ENCODE measurements around the gene ERICH3. TPM values are rescaled to one million over a fixed set of nuclear protein-coding genes. Genes with fewer than 3 reads are reported as not detected.
"Not testable (repeated sequence)": the region's sequence is repeated elsewhere in the genome, so short reads cannot be mapped to it uniquely, and the experiment has no call there.

ERICH3 gene
- total RNA-seq, 1 experiment from 2014 or later, result 0.07 TPM

DNA sequence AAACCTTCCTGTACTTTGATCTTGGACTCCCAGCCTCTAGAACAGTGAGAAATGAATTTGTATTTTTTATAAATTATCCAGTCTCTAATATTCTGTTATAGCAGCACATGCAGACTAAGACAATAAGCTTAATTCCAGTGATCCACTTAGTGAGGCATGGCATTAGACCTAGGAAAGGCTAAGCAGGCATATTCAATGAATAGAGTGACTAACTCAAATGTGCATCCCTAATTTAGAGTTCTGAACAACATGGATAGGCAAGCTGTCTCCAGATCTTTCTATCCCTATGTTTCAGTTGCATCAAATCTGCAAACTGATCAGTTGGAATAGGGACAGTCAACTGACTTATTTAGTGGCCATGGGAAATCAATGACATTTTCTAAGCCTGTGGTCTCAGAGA, 4.3 kb upstream of the ERICH3 start:
- DNase-seq (ENCODE audit: low spot score), result no peak

DNA sequence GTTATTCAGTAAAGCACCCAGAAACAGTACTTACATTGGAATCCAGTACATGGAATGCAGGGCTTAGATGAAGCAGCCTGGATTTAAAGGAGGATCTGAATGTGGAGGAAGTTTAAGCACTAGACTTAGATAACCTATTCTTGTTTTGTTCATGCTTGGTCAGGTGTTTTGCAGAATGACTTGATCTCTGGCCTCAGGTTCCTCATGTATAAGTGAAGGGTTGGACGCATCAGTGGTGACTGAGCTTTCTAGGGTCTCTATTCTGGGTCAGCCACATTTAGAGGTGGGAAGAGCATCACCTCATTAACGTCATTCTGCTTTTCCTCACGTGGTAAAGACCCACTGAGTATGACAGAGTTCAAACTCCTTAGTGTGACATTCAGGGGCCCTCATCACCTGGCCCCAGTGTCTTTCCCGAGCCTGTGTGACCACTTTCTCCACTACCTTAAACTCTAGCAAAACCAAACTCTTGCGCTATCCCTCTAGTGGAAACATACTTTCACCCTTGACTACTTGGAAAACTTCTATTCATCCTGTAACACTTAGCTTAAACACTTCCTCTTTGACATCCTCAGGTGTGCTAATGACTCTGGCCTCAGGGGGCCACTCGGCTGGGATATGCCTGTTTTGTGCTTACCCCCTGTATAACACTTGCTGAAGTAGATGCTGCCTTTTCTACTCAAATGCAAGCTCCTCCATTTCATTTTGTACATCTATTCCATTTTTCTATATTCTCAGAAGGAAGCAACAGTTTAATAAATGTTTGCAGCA, 871 bp upstream of the ERICH3 start:
- no peak for DNase-seq (ENCODE audit: low spot score)

DNA sequence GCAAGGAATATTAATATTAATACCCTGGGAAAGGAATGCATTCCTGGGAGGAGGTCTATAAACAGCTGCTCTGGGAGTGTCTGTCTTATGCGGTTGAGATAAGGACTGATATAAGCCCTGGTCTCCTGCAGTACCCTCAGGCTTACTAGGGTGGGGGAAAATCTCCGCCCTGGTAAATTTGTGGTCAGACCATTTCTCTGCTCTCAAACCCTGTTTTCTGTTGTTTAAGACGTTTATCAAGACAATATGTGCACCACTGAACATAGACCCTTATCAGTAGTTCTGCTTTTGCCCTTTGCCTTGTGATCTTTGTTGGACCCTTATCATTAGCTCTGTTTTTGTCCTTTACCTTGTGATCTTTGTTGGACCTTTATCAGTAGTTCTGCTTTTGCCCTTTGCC, 2.7 kb downstream of the ERICH3 start:
- not testable (repeated sequence) for DNase-seq (ENCODE audit: low spot score)

DNA sequence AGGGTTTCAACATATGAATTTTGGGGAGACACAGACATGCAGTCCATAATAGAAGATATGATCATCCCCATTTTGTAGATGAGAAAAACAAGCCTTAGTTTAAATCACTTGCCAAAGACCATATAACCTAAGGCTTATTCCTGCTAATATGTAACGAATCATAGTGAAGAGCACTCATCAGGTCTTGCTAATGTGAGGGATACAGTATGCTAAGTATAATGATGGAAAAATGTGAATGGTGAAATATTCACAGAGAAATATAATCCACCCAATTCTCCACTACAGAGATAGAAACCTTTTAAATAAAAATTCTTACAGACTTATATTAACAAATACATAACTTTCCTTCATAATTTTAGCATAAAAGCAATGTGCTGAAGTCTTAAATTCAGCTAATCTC, 18.9 kb downstream of the ERICH3 start:
- DNase-seq (ENCODE audit: low spot score), result no peak

DNA sequence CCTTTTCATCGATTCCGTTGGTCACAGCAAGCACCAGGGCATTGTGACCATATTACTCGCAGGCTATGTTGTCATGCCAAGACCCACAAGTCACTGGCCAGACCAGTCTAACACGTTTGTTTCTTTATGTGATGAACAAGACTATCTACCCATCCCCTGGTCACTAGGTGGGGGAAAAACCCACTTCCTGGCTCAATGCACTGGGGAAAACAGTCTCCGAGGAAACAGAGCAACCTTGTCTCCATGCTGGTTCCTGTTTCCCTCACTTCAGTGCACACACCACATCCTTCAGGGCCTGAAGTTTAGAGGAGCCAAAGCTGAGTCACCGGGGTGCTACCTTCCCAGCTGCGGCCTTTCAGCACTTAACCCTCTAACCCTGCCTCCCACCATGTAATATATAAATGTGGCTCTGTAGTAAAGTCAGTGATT, 20.9 kb downstream of the ERICH3 start:
- DNase-seq (ENCODE audit: low spot score), result peak; percentile 83

DNA sequence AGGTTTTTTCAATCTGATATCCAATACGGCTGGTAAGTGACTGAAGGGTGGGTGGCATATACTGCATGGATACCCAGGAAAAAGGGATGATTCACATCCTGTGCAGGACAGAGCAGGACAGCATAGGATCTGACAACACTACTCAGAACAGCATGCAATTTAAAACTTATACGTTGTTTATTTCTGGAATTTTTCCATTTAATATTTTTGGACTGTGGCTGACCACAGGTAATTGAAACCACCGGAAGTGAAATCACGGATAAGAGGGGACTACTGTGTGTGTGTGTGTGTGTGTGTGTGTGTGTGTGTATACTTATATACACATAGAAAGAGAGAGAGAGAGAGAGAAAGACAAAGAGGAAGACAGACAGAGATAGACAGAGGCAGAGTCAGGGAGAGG, 23.0 kb downstream of the ERICH3 start:
- peak; percentile 46 for DNase-seq (ENCODE audit: low spot score)

DNA sequence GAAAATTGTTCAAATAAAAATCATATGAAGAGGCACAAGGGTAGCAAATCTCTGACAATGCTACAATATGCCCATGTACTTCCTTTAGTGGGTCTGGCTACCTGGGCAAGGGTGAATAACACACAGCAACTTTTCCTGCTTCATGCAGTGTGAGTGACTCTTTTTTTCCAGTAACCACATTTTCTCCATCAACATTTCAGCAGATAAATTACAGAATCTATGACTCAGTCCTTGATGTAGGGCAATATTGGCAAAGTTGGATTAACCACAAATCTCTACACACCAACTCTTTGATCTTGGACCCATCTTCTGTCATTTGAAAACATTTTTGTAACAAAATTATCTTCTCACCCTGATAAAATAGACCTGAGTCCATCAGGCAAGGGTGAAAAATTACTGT, 31.7 kb downstream of the ERICH3 start:
- no peak for DNase-seq (ENCODE audit: low spot score)

DNA sequence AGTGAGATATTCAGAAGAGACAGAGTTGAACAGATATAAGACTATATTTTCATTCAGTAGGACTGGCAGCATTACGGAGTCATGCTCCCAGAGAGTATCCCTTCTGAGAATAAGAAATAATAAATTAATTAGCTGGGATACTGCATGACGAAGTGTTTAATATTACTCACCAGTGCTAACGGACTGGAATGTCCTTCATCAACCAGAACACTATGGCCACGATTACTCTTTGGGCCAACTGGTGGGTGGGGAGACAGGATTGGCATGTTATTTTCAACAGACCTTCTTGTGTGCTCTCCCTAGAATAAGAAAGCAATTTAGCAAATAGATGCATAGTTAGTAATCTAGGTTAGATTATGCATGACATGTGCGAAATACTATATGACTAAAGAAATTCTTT, 32.4 kb downstream of the ERICH3 start:
- DNase-seq (ENCODE audit: low spot score), result no peak

DNA sequence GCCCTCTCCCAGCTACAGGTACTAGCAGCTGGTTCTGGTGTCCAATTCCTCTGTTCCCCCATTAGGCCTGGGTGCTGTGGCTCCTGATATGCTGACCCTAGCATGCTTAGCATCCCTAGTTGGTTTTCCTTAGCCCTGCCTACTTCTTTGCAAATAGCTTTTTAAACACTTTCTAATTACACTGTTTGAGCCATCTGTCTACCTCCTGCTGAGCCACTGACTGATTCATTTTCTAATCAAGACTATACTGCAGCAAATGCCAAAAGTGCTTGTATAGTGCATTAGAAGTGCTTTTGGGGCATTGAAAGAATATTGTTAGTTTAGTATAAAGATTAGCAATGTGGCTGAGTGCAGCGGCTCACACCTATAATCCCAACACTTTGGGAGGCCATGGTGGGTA, 36.3 kb downstream of the ERICH3 start:
- DNase-seq (ENCODE audit: low spot score), result no peak

DNA sequence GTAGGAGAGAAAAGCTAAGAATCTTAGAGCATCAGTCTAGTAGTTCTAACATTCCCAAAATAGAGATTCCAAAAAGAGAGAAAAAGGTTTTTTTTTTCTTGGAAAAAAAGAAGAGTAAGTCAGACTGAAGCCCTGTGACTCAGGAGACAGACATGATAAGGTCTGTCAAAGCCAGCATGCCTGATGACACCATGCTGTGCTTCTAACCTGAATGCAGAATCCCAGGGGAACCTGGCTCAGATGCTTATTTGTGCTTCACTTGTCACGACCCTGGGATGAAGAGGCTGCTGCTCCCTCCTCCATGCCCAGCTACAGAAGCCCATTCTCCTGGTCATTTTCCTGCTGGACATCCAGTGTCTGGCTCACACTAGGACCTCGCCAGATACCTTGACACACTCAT, 44.3 kb downstream of the ERICH3 start:
- no peak for DNase-seq (ENCODE audit: low spot score)

DNA sequence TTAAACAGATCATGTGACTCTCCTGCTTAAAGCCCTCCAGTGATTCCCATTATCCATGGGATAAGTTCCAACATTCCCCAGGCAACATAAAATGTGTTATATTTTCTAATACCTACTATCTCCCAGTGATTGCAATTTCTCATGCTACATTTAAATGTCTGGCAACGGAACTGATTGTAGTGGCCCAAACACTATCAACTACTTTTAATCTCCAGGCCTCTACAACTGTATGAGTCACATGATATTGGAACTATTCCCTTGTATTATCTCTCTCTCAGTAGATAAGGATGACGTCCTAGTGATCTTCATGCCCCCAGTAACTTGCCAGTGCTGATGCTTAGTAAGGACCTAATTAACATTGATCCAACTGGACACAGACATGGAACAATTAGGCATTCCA, 49.9 kb downstream of the ERICH3 start:
- no peak for DNase-seq (ENCODE audit: low spot score)

DNA sequence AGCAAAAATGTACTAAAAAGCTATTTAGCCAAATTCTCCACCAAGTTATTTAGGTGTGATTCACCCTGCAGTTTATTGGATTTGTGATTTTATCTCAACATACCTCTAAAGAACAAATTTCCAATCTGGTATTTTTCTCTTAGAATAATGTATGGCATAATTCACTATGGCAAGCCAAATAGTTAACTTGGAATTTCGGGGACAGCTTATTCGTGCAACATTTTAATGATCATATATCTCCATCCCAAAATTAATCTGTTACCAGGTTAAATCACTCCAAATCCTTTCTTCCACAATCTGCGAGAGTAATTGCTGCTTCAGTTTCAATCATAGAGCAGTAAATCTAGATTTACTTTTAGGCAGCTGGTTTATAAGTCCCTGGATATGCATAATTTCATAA, 53.4 kb downstream of the ERICH3 start:
- no peak for DNase-seq (ENCODE audit: low spot score)

DNA sequence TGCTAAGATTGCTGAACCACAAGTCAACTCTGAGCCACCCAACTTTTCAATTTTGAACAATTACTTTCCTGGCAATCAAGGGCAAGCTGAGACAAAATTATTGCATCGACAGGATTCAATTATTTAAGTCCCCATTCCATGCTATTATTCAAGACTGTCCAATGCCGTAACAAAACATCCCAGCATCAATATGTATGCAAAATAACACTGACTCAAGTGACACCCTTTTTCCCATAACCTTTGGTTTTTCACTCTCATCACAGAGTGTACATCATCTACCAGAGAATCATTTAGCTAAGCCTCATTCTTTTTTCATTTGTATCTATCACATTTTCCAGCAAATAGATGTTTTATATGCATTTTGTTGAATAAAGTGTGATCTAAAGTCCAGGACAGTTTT, 54.6 kb downstream of the ERICH3 start:
- no peak for DNase-seq (ENCODE audit: low spot score)

DNA sequence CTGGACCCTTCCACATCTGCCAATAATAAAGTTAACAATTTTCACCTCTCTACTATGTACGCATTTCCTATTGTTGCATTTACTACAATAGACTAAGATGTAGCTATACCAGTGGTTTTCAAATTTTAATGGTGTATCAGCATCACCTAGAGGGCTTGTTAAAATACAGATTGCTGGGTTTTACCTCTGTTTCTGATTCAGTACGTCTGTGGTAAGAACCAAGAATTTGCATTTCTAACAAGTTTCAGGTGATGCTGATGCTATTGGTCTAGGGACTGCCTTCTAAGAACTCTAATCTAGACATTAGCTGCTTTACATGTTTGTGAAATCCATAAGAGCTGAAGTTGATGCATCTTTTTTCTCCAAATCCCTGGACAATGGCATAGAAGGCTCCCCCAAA, 59.7 kb downstream of the ERICH3 start:
- no peak for DNase-seq (ENCODE audit: low spot score)

DNA sequence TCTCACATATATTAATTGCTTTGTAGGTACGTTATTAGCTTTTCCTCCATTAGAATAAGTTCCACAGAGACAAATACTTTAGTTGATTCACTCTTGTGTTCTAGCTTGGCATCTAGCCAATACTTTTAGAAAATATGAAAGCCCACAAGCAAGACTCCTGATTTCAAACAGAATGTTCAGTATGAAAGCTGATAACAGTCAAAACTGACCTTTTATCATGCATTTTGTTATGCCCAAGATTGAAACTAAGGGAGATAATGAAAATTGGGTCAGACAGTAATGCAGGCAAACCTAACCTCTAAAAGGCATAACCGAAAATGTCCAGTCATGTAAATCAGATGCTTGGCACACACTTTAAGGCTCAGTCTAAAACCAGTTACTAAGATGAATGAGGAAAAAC, 61.7 kb downstream of the ERICH3 start:
- no peak for DNase-seq (ENCODE audit: low spot score)

DNA sequence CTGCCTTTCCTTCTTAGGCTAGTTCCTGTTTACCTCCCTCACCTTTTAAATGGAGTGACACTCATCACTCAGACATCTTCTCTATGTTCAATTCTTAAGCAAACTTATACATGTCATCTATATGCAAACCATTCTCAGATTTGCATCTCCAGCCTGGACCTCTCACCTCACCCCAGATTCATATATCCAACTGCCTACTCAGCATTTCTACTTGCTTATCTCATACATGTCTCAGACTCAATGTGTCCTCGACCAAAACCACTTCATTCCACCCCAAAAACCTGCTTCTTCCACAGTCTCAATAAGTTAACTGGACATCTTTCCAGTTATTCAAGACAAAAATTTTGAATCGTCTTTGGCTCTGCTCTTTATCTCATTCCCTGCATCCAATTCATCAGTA, 62.6 kb downstream of the ERICH3 start:
- DNase-seq (ENCODE audit: low spot score), result no peak

DNA sequence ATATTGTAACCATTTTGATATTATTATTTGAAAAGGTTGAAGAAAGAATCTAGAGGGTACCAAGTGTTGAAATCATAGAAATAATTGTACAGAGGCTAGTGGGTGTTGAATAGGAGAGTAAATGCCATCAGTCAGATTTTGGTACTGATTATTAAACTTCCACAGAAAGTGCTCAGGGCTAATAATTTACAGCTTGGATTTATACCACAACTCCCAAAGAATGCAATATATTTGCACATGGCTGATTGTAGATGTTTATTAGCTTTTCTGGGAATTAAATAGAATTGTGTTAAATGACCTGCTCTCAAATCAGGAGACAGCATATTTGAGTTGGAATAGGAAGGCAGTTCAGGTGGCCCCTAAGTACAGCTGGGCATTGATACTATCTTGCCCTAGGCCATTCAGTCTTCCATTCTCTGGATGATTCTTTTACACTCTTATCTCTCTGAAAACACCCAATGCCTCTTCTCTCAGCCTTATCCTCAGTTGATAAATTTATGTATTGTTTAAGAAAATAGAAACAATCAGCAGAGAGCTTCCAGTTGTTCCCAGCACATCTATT, 63.7 kb downstream of the ERICH3 start:
- no peak for DNase-seq (ENCODE audit: low spot score)

DNA sequence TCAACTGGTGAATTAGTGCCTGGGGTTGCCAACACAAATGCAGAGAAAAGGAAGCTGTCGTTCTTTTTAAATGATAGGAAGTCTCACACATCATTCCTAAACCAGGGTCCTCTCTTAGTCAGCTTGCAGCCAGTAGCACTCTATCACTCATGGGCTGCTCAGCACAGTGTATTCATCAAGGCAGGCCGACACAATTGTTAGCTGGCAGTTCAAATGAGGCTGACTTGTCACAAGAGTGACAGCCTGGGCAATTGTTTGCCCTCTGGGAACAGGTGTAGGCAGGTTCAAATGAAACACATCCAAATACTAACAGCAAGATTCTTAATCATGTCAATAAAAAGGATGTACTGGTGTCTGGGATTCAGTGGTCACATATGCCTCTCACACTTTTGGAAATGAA, 76.9 kb downstream of the ERICH3 start:
- DNase-seq (ENCODE audit: low spot score), result no peak

DNA sequence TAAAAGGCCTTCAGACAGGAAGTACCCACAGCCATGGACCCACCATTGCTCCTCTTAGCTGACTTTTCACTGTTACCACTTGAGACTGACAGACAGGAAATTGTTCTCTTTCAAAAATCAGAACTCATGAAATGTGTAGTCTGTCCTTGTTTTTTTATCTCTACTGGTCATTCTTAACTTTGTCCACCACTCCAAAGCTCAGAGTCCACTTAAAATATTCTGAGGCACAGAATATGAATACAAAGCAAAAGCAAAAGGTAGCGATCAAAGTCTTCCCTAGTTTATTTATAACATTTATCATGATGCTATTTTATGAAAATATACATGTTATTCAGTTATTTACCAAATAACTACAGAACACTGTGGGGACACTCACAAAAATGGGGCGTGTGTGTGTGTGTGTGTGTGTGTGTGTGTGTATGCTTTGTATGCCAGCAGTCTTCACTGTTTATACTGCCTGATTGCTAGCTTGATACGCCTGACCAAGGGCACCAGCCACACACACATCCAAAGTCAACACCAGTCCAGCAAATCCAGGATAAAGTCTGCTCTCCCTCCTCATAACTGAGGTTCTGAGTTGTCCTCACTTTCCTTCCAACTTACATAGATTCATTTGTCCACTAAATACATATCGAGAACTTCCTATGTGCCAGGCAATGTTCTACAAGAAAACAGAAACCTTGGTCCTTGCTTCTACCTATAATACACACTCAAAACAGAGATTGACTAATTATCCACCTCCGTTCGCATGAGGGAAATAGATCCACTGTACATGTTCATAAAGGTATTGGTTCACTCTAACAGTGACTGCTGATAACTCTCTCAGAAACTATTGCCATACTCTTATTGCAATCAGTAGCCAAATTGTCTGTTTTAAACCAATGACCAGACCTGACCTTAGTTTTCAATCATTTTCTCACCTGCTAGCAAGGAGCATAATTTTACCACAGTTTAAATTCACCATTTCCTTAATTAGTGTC, 79.4 kb downstream of the ERICH3 start:
- no peak for DNase-seq (ENCODE audit: low spot score)

DNA sequence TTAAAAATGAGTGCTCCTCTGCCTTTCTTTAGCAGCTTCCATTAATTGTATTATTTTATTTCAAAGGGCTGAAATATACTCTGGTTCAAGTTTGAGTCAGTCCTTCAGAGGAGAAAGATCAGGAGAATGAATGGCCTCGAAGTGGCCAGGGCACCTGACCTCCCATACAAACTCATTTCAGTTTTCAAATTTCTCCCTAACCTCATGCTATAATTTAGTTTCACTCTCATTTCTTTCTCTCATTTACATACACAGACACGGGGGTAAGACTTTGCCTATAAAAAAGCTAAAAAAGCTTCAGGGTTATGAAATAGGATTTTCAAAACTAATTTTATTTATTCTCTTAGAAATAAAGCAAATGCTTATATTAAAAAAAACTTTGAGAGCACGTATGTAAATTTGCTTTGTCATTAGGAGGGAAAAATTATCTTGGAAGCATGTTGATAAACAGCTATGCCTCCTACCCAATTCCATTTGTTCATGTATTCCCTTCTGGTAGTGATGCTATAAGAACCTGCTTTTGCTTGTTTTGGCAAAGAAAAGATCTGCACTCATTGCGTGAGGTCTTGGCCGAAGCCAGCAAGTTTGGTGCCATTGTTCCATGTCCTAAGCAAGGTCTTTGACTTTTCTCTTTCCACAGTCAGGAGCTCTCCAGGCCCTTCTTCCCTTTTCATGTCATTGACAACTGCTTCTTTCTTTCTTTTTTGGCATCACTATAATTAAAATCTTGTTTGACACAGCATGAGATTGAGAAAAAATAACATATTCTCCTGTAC, 80.8 kb downstream of the ERICH3 start:
- DNase-seq (ENCODE audit: low spot score), result no peak

DNA sequence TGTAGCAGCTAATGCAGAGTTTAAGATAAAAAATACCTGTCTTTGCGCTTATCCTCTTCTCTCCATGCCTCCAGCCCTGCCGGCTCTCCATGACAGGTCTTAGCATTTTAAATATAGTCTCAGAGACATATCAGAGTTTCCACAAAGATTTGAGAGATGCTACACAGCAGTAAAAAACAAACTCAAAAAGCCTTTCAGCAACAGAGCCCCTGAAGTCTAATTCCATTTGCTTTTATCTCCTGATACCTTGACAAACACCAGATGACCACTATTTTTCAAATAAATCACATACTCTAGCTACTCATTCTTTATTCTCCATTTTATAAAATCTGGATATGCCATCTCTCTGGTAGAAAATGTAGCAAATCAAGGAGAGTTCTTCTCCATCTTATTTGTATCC, 81.6 kb downstream of the ERICH3 start:
- no peak for DNase-seq (ENCODE audit: low spot score)

DNA sequence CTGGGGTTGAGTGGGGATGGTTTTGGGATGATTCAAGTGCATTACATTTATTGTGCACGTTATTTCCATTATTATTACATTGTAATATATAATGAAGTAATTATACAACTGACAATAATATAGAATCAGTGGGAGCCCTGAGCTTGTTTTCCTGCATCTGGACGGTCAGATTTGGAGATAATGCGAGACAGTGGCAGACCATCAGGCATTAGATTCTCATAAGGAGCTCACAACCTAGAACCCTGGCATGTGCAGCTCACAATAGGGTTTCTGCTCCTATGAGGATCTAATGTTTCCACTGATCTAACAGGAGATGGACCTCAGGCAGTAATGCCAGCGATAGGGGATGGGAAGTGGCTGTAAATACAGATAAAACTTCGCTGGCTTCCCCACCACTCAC, 83.3 kb downstream of the ERICH3 start:
- no peak for DNase-seq (ENCODE audit: low spot score)

Data from A172 (cell line).